ENCODE data around the gene PRR5L. TPM values are rescaled to one million over a fixed set of nuclear protein-coding genes. Genes with fewer than 3 reads are reported as not detected.
A peak's percentile ranks its signal among the peaks of the same experiment; 100 is the strongest.

Gene PRR5L
- total and polyA plus RNA-seq, 9 of the 15 experiments (the other 6 are each of a cell fraction or from before 2014, with no cell fraction given): 0.11 to 0.60 (median 0.36) TPM; not detected in 2

DNA sequence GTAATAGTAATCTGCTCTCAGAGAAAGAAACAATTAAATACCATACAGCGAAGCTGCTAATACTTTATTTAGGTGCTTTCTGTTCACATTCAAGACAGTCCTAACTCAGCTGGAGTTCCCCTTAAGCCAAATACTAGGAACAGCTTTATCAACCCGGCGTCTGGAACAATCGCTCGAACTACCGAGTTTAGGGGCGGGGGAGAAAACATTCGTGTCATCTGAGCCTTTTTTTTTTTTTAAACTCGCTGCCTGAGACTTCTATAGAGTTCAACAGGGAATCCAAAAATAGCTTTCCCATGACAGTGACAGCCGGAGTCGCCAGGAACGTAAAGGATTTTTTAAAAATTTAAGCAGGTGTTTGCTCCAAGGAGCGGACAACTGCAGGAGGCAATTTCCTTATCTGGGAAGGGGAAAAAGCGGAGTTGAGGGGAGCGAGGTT is 213.1 kb downstream of the PRR5L start (continued):
- TF ChIP-seq EP300 (IDR thresholded peaks at IDR 0.05; ENCODE audit: low read length): peak; percentile 19; the same call in 1 of the 2 replicates
- no peak for TF ChIP-seq NELFE (IDR thresholded peaks at IDR 0.05; ENCODE audit: insufficient read depth, insufficient read length)
- TF ChIP-seq PHF20 (IDR thresholded peaks at IDR 0.05; ENCODE audit: partially characterized antibody): no peak
- TF ChIP-seq DPF2 (IDR thresholded peaks at IDR 0.05): 0 out of 2 replicates have a peak, but pooled peaks have one; percentile 14
- no peak for TF ChIP-seq FIP1L1 (IDR thresholded peaks at IDR 0.05; ENCODE audit: low read depth, low read length, poor library complexity, severe bottlenecking)
- TF ChIP-seq ZBTB2 (IDR thresholded peaks at IDR 0.05): no peak
- TF ChIP-seq SIX5 (IDR thresholded peaks at IDR 0.05; ENCODE audit: borderline replicate concordance in 1 of 2, insufficient read depth in 1 of 2, low read depth in 1 of 2, low read length in 2 of 2): no peak
- no peak for TF ChIP-seq SIN3B (IDR thresholded peaks at IDR 0.05; ENCODE audit: low read depth)
- TF ChIP-seq NEUROD1 (IDR thresholded peaks at IDR 0.05; ENCODE audit: borderline replicate concordance, low read depth, low read length, partially characterized antibody): no peak
- TF ChIP-seq CREB3 (tag; conservative IDR thresholded peaks at IDR 0.05; ENCODE audit: low read depth): no peak
- no peak for TF ChIP-seq KDM2B (CRISPR knock-in tag; IDR thresholded peaks at IDR 0.05)

Data from K562 (cell line).